Neutrophil (primary cell): ENCODE data around the gene ONECUT3.

Source experiments
- H3K27ac ChIP-seq: fragments of 200-600 bp; sonication (generic); 2 replicates; pipeline ENCODE4 v1.5.1; 2016; ENCODE audit warnings: mild to moderate bottlenecking, moderate library complexity
- H3K27me3 ChIP-seq: fragments of 200-600 bp; sonication (generic); 2 replicates; pipeline ENCODE4 v1.6.0; 2016; ENCODE audit warnings: mild to moderate bottlenecking
- H3K36me3 ChIP-seq: fragments of 200-600 bp; sonication (generic); 2 replicates; pipeline ENCODE4 v1.5.1; 2017
- H3K4me1 ChIP-seq, 2 experiments: fragments of 200-600 bp in 1 of 2; sonication (generic) in 1 of 2; 1 replicate in 1 of 2; 2 replicates in 1 of 2; pipeline versions ENCODE4 v1.5.1 to v1.6.1; 2013 to 2016; ENCODE audit warnings: low read depth in 1 of 2, low read length in 1 of 2, mild to moderate bottlenecking in 1 of 2, moderate library complexity in 1 of 2; ENCODE audit not compliant: control insufficient read depth in 1 of 2, insufficient read depth in 1 of 2
- H3K4me3 ChIP-seq, 2 experiments: fragments of 200-600 bp in 1 of 2; sonication (generic) in 1 of 2; 1 replicate in 1 of 2; 2 replicates in 1 of 2; pipeline ENCODE4 v1.5.1; 2013 to 2016; ENCODE audit warnings: low read depth in 1 of 2, low read length in 1 of 2, mild to moderate bottlenecking in 1 of 2, moderate library complexity in 1 of 2
- H3K9me3 ChIP-seq: fragments of 200-600 bp; sonication (generic); 2 replicates; pipeline ENCODE4 v1.5.1; 2016
- CTCF ChIP-seq: fragments of 200-600 bp; sonication (generic); IDR thresholded peaks from 2 replicates; pipeline ENCODE4 v1.5.1; 2016; ENCODE audit warnings: antibody characterized with exemption

ONECUT3 gene

GRCh38 chr19:1752009-1752756 lies 1.1 kb upstream of the ONECUT3 start:
- H3K4me1 ChIP-seq: peaks cover 13 to 24% of the 10 kb centered on the region in 2 experiments
- no peaks in the 10 kb centered on the region for H3K36me3 ChIP-seq
- no peak overlapping the region for H3K4me3 ChIP-seq
- H3K9me3 ChIP-seq: no peaks in the 10 kb centered on the region
- peaks cover 97% of the 10 kb centered on the region for H3K27me3 ChIP-seq
- no peak for TF ChIP-seq CTCF
- no peak overlapping the region for H3K27ac ChIP-seq

- Histone ChIP-seq H3K27me3 (peaks cover 97% of the 10 kb centered on the region), H3K4me3 (no peak overlapping the region), H3K27ac (no peak overlapping the region), H3K4me1 (peaks cover 13 to 19% of the 10 kb centered on the region in 2 experiments), H3K9me3 (no peaks in the 10 kb centered on the region), H3K36me3 (no peaks in the 10 kb centered on the region)
- TF ChIP-seq CTCF: no peak
These were observed 821 bp downstream of the ONECUT3 start for GRCh38 chr19:1754018-1754635.

GRCh38 chr19:1754636-1755466 lies 1.5 kb downstream of the ONECUT3 start:
- Histone ChIP-seq H3K36me3 (no peaks in the 10 kb centered on the region), H3K4me1 (peaks cover 13 to 19% of the 10 kb centered on the region in 2 experiments), H3K4me3 (peak overlapping the region in 1 of 2 experiments; percentile 2), H3K27ac (no peak overlapping the region), H3K27me3 (peaks cover 97% of the 10 kb centered on the region), H3K9me3 (no peaks in the 10 kb centered on the region)
- no peak for TF ChIP-seq CTCF

GRCh38 chr19:1755467-1756171 lies 2.3 kb downstream of the ONECUT3 start:
- Histone ChIP-seq H3K27ac (no peak overlapping the region), H3K27me3 (peaks cover 97% of the 10 kb centered on the region), H3K36me3 (no peaks in the 10 kb centered on the region), H3K9me3 (no peaks in the 10 kb centered on the region), H3K4me1 (peaks cover 13 to 19% of the 10 kb centered on the region in 2 experiments), H3K4me3 (no peak overlapping the region)
- TF ChIP-seq CTCF: no peak

GRCh38 chr19:1756264-1756663 lies 3.0 kb downstream of the ONECUT3 start:
- Histone ChIP-seq H3K4me1 (peaks cover 13 to 19% of the 10 kb centered on the region in 2 experiments), H3K4me3 (no peak overlapping the region), H3K9me3 (no peaks in the 10 kb centered on the region), H3K27ac (no peak overlapping the region), H3K27me3 (peaks cover 97% of the 10 kb centered on the region), H3K36me3 (no peaks in the 10 kb centered on the region)
- TF ChIP-seq CTCF: no peak
